ENCODE data around the gene TAF8.

TAF8 gene

DNA sequence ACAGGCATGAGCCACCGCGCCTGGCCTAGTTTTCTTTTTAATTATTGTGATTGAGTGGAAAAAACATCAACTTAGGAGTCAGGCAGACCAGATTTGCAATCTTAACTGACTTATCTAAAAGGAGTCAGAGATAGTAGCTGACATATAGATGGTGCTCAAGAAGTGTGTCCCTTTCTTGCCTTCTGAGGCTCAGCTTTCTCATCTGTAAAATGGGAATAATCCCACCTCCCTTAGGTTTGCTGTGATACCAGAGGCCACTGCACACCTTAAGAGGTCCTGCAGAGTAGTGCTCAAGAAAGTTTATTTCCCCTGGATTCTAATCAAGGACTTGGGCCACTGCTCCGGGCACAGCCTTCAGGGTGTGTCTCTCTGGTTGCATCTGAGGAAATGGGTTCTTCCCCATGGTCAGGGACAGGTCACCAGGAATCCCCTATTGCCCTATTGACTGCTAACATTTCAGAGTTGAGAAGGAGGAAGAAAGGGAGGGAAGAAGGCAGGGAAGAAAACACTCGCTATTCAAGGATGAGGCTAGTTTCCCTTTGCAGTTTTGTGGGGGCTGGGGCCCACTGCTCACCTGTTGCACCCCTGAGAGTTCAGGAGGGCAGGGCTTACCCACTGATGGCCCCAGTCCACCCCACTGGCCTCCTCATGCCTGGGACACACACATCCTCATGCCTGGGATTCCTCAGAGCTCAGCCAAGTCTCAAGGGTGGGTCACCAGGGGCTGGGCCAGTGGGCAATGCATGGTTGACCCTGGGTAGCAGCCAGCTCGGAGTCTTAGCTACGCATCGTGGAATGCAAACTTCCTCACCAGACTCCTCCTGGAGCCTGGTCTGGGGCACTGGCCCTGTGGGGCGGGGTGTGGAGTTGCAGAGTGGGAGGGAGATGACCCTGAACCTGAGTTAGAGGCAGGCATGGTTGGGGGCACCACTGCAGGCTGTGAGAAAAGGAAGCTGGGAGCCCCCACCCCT lies 70.9 kb downstream of the TAF8 start:
- Histone ChIP-seq H3K36me3 (ENCODE audit: control insufficient read depth in 1 of 2, insufficient read depth in 2 of 2, low read length in 2 of 2) (no peaks in the 10 kb centered on the region), H3K27ac (ENCODE audit: low read length) (peak overlapping the region; percentile 49), H3K4me3 (ENCODE audit: low read depth in 1 of 2, low read length in 2 of 2) (no peak overlapping the region), H3K4me1 (ENCODE audit: control insufficient read depth in 1 of 2, insufficient read depth in 2 of 2, low read length in 2 of 2) (peaks cover 3 to 5% of the 10 kb centered on the region in 2 donors), H3K27me3 (ENCODE audit: low read depth, low read length) (no peaks in the 10 kb centered on the region), H3K9me3 (ENCODE audit: control insufficient read depth in 1 of 2, low read length in 2 of 2) (no peaks in the 10 kb centered on the region)

DNA sequence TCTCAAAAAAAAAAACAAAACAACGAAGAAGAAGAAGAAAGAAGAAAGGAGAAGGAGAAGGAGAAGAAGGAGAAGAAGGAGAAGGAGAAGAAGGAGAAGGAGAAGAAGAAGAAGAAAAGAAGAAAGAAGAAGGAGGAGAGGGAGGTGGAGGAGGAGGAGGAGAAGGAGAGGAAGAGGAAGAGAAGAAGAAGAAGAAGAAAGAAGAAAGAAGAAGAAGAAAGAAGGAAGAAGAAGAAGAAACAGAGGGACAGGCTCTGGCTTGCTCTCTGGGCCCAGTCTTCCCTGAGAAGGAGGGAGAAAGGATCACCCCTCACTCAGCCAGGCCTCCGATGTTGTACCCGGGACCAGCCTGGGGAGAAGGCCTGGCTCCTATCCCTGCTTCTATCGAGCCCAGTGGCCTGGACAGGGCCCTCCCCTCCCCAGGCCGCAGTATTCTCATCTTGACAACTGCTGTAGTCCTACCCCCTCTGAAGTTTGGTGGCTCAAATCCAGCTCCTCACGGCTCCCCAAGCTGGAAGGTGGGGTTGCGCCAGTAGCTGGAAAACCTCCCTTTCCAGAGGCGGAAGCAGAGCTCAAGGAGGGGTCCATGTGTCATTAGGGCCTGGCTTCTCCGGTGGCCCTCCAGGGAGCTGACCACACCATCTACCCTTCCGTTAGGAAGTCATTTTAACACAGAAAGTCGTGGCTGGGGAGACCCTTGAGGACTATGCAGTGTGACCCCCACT lies 73.2 kb downstream of the TAF8 start:
- Histone ChIP-seq H3K36me3 (ENCODE audit: control insufficient read depth in 1 of 2, insufficient read depth in 2 of 2, low read length in 2 of 2) (no peaks in the 10 kb centered on the region), H3K9me3 (ENCODE audit: control insufficient read depth in 1 of 2, low read length in 2 of 2) (no peaks in the 10 kb centered on the region), H3K27me3 (ENCODE audit: low read depth, low read length) (no peaks in the 10 kb centered on the region), H3K27ac (ENCODE audit: low read length) (peak overlapping the region; percentile 60), H3K4me3 (ENCODE audit: low read depth in 1 of 2, low read length in 2 of 2) (no peak overlapping the region), H3K4me1 (ENCODE audit: control insufficient read depth in 1 of 2, insufficient read depth in 2 of 2, low read length in 2 of 2) (peaks cover 1 to 3% of the 10 kb centered on the region in 2 donors)

DNA sequence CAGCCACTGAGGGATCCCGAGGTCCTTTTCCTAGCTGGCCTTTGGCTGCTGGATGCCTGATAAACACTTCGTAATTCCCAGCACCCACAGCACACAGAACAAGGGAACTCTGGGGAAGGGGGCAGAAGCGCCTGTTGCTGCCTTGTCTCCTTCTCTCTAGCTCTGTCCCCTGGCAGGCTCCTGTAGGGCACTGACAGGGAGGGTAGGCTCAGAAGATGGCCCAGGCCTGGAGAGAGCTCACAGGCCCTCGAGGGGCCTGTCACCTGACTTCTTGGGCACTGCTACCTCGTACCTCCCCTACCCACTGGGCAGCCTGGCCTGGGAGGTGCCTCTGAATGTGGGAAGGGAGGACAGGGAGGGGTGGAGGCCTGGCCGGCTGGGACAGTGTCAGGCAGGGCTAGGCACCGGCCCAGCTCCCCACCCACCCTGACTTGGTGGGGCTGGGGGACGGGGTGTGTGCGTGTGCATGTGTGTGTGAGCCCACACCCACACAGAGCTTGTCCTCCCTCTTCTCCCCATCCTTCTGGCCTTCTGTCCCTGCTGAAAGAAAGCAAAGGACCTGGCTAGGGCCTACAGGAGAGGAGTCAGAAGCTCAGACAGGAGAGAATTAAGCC lies 74.0 kb downstream of the TAF8 start:
- no peaks in the 10 kb centered on the region for H3K9me3 ChIP-seq (ENCODE audit: control insufficient read depth in 1 of 2, low read length in 2 of 2)
- H3K4me1 ChIP-seq (ENCODE audit: control insufficient read depth in 1 of 2, insufficient read depth in 2 of 2, low read length in 2 of 2) = peaks cover 0 to 3% of the 10 kb centered on the region in 2 donors
- H3K27me3 ChIP-seq (ENCODE audit: low read depth, low read length) = no peaks in the 10 kb centered on the region
- no peaks in the 10 kb centered on the region for H3K36me3 ChIP-seq (ENCODE audit: control insufficient read depth in 1 of 2, insufficient read depth in 2 of 2, low read length in 2 of 2)
- H3K27ac ChIP-seq (ENCODE audit: low read length) = peak overlapping the region; percentile 60
- H3K4me3 ChIP-seq (ENCODE audit: low read depth in 1 of 2, low read length in 2 of 2) = no peak overlapping the region

DNA sequence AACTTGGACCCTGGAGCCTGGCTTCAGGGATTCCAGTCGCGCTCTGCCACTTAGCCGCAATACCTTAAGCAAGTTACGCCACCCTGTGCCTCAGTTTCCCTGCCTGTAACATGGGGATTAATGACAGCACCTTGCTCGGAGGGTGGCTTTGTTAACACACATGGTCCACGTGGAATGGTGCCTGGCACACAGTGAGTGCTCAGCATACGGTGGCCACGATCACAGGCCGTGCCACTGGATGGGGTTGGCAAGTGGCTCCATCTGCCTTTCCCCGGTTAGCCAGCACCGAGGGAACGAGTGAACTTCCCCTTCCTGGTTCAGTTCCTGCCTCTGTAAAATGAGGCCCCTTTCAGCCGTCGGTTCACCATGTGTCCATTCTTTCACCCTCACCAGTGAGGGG lies 74.9 kb downstream of the TAF8 start:
- Histone ChIP-seq H3K36me3 (ENCODE audit: control insufficient read depth in 1 of 2, insufficient read depth in 2 of 2, low read length in 2 of 2) (no peaks in the 10 kb centered on the region), H3K27ac (ENCODE audit: low read length) (no peak overlapping the region)

DNA sequence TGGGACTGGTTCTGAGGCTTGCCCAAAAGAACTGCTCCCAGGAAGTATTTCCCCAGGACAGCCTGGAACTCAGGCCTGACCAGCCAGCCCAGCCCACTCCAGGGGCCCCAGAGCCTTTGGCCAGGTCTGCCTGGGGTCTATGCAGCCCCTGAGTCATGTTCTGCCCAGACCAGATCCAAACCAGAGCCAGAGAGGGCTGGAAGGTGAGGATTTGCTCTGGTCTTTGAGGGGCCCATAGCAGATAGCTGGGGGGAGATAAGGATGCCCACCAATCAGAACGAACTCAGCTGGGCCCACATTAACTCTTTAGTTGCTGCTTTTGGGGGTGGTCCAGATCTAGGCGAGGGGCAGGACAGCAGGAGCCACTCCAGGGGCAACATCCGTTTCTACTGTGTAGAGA lies 75.3 kb downstream of the TAF8 start:
- Histone ChIP-seq H3K27ac (ENCODE audit: low read length) (no peak overlapping the region), H3K4me1 (ENCODE audit: control insufficient read depth in 1 of 2, insufficient read depth in 2 of 2, low read length in 2 of 2) (peaks cover 0 to 3% of the 10 kb centered on the region in 2 donors), H3K36me3 (ENCODE audit: control insufficient read depth in 1 of 2, insufficient read depth in 2 of 2, low read length in 2 of 2) (no peaks in the 10 kb centered on the region)

More for the DNA sequence above, 74.9 kb downstream of the TAF8 start:
- H3K27me3 ChIP-seq (ENCODE audit: low read depth, low read length) = no peaks in the 10 kb centered on the region
- peaks cover 0 to 3% of the 10 kb centered on the region in 2 donors for H3K4me1 ChIP-seq (ENCODE audit: control insufficient read depth in 1 of 2, insufficient read depth in 2 of 2, low read length in 2 of 2)
- H3K4me3 ChIP-seq (ENCODE audit: low read depth in 1 of 2, low read length in 2 of 2) = no peak overlapping the region
- no peaks in the 10 kb centered on the region for H3K9me3 ChIP-seq (ENCODE audit: control insufficient read depth in 1 of 2, low read length in 2 of 2)

DNA sequence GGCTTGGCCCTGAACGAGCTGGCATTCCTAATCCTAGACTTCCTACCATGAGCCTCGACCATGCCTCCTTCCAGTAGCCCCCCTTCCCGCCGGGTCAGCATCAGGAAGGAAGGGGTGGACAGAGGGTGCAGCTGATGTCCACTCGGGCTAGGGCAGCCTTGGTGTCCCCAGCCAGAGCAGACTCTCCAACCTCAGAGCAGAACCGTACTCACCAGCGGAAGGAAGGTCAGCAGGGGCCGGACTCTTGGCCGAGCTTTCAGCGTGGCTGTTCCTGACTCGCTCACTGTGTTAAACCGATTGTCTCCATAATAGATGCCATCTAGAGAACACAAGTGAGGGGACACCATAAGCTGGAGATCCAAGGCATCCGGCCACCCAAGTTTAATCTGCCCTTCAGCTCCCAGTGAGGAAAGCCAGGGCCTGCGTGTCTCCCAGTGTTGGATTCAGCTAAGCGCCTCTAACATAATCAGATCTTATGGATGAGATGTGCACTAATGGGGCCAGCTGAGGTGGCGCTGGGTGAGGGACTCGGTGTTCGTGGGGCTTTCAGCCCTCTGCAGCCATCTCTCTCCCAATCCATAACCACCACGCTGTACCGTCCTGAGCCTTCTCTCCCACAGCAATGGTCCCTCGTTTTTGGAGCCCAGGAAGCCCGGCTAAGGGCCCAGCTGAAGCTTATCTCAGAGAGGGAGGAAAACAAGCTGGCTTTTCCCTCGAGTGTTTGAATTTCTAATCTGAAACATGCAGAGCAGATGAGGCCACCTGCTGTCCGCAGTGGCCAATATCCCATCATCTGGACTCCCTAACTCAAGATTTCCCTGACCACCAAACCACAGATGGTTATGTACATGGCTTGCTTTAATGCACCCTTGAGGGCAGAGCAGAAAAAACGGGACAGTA lies 78.4 kb downstream of the TAF8 start:
- no peaks in the 10 kb centered on the region for H3K9me3 ChIP-seq (ENCODE audit: control insufficient read depth in 1 of 2, low read length in 2 of 2)
- H3K27ac ChIP-seq (ENCODE audit: low read length) = no peak overlapping the region
- no peaks in the 10 kb centered on the region for H3K27me3 ChIP-seq (ENCODE audit: low read depth, low read length)
- no peaks in the 10 kb centered on the region for H3K36me3 ChIP-seq (ENCODE audit: control insufficient read depth in 1 of 2, insufficient read depth in 2 of 2, low read length in 2 of 2)
- no peak overlapping the region for H3K4me3 ChIP-seq (ENCODE audit: low read depth in 1 of 2, low read length in 2 of 2)
- H3K4me1 ChIP-seq (ENCODE audit: control insufficient read depth in 1 of 2, insufficient read depth in 2 of 2, low read length in 2 of 2) = no peaks in the 10 kb centered on the region

More for the DNA sequence above, 75.3 kb downstream of the TAF8 start:
- no peak overlapping the region for H3K4me3 ChIP-seq (ENCODE audit: low read depth in 1 of 2, low read length in 2 of 2)
- H3K27me3 ChIP-seq (ENCODE audit: low read depth, low read length) = no peaks in the 10 kb centered on the region
- H3K9me3 ChIP-seq (ENCODE audit: control insufficient read depth in 1 of 2, low read length in 2 of 2) = no peaks in the 10 kb centered on the region

DNA sequence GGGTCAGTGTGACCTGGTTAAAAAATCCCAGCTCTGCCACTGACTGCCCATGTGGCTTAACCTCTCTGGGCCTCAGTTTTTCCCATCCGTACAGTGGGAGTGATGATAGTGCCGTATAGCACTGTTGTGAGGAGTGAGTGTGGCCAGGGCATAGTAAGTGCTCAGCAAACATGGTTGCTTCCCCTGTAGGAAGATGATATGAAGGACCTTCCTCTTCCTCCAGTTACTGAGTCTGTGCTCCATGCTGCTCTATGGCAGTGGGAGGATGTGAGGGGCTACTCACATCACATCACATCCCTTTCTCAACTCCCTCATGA lies 79.0 kb downstream of the TAF8 start:
- no peaks in the 10 kb centered on the region for H3K4me1 ChIP-seq (ENCODE audit: control insufficient read depth in 1 of 2, insufficient read depth in 2 of 2, low read length in 2 of 2)
- no peaks in the 10 kb centered on the region for H3K36me3 ChIP-seq (ENCODE audit: control insufficient read depth in 1 of 2, insufficient read depth in 2 of 2, low read length in 2 of 2)
- H3K9me3 ChIP-seq (ENCODE audit: control insufficient read depth in 1 of 2, low read length in 2 of 2) = no peaks in the 10 kb centered on the region
- no peak overlapping the region for H3K27ac ChIP-seq (ENCODE audit: low read length)
- H3K4me3 ChIP-seq (ENCODE audit: low read depth in 1 of 2, low read length in 2 of 2) = no peak overlapping the region
- H3K27me3 ChIP-seq (ENCODE audit: low read depth, low read length) = no peaks in the 10 kb centered on the region

DNA sequence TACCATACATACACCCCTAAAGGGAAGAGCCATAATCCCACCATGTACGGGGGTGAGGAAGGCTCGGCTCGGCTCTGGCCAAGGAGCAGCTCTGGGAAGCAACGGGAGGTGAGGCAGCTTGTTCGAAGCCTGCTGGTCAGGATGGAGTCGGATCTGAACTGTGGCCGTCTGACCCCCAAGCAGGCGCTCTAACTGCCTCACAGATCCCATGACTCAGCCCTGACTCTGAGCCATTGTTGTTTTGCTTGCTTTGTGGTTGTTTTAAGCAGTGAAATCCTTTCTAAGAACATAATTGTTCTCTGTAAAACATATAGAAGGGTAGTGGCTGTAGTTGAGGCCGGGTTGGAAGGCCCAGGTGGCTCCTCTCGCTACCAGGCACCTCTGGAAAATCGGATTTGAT lies 81.2 kb downstream of the TAF8 start:
- Histone ChIP-seq H3K4me1 (ENCODE audit: control insufficient read depth in 1 of 2, insufficient read depth in 2 of 2, low read length in 2 of 2) (no peaks in the 10 kb centered on the region), H3K27ac (ENCODE audit: low read length) (no peak overlapping the region), H3K4me3 (ENCODE audit: low read depth in 1 of 2, low read length in 2 of 2) (no peak overlapping the region), H3K9me3 (ENCODE audit: control insufficient read depth in 1 of 2, low read length in 2 of 2) (no peaks in the 10 kb centered on the region), H3K36me3 (ENCODE audit: control insufficient read depth in 1 of 2, insufficient read depth in 2 of 2, low read length in 2 of 2) (no peaks in the 10 kb centered on the region), H3K27me3 (ENCODE audit: low read depth, low read length) (no peaks in the 10 kb centered on the region)

DNA sequence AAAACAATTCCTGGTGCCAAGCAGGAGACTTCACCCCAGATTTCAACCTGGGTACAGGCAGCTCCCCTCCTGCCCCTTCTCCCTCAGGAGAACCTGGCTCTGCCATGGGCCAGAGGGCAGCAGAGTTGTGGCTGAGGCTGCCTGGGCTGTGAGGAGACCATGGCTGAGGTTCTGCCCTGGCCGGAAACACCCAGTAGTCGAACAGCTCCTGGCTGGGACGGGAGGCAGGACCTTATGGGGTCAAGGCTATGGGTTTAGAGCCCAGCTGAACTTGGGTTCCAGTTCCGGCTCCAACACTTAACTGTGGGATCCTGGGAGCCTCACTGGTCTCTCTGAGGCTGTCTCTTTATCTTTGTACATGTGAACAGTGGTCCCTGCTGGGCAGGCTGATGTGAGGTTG lies 83.6 kb downstream of the TAF8 start:
- no peaks in the 10 kb centered on the region for H3K36me3 ChIP-seq (ENCODE audit: control insufficient read depth in 1 of 2, insufficient read depth in 2 of 2, low read length in 2 of 2)
- no peak overlapping the region for H3K27ac ChIP-seq (ENCODE audit: low read length)
- no peak overlapping the region for H3K4me3 ChIP-seq (ENCODE audit: low read depth in 1 of 2, low read length in 2 of 2)
- no peaks in the 10 kb centered on the region for H3K9me3 ChIP-seq (ENCODE audit: control insufficient read depth in 1 of 2, low read length in 2 of 2)
- H3K27me3 ChIP-seq (ENCODE audit: low read depth, low read length) = no peaks in the 10 kb centered on the region
- no peaks in the 10 kb centered on the region for H3K4me1 ChIP-seq (ENCODE audit: control insufficient read depth in 1 of 2, insufficient read depth in 2 of 2, low read length in 2 of 2)

DNA sequence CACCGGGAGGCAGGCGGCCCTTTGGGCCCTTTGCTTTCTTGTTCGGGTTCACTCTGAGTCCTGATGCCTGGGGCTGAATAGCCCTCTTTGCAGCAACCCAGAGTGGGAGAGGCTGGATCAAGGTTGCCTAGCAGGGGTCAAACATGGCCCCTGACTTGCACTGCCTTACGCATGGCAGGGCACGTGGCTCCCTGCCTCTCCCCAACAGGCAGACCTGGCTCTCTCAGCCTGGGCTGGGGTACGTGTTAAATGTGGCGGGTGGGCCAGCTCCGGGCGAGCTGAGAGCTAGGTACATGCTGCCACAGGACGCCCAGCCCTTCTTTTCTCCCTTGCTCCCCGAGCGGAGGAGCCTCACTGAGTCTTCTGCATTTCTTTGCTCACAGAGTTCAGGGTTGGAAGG lies 84.8 kb downstream of the TAF8 start:
- H3K4me1 ChIP-seq (ENCODE audit: control insufficient read depth in 1 of 2, insufficient read depth in 2 of 2, low read length in 2 of 2) = no peaks in the 10 kb centered on the region
- H3K36me3 ChIP-seq (ENCODE audit: control insufficient read depth in 1 of 2, insufficient read depth in 2 of 2, low read length in 2 of 2) = no peaks in the 10 kb centered on the region
- H3K9me3 ChIP-seq (ENCODE audit: control insufficient read depth in 1 of 2, low read length in 2 of 2) = no peaks in the 10 kb centered on the region
- no peak overlapping the region for H3K4me3 ChIP-seq (ENCODE audit: low read depth in 1 of 2, low read length in 2 of 2)
- H3K27ac ChIP-seq (ENCODE audit: low read length) = no peak overlapping the region
- H3K27me3 ChIP-seq (ENCODE audit: low read depth, low read length) = no peaks in the 10 kb centered on the region

Measured in muscle layer of duodenum (tissue), 2 donors.